Psoas muscle (tissue), 8 donors: ENCODE results near the gene CELF4. TPM values are rescaled to one million over a fixed set of nuclear protein-coding genes. Genes with fewer than 3 reads are reported as not detected.

Experiments
- ATAC-seq, 4 donors: fragments of 200-7000 bp; cut with Tn5 transposase; one replicate each; pipeline ENCODE4 v1.9.1; 2020; ENCODE audit warnings: moderate library complexity in 3 of 4, mild to moderate bottlenecking in 2 of 4
- DNase-seq, 2 donors: peaks; one replicate each; pipeline ENCODE4 v3.0.0-alpha.2; 2020
- H3K27ac ChIP-seq: fragments of 200-600 bp; one replicate; pipeline ENCODE4 v1.8.0; 2022
- H3K27me3 ChIP-seq, 3 donors: fragments of 200-600 bp in 1 of 3; one replicate each; pipeline versions ENCODE4 v1.6.1 to v1.8.0; 2013 to 2022; ENCODE audit warnings: low read length in 2 of 3, mild to moderate bottlenecking in 2 of 3, moderate library complexity in 1 of 3; ENCODE audit not compliant: insufficient read depth in 3 of 3
- H3K36me3 ChIP-seq, 2 donors: fragments of 200-600 bp in 1 of 2; one replicate each; pipeline versions ENCODE4 v1.6.1 to v1.8.0; 2013 to 2022; ENCODE audit warnings: low read depth in 1 of 2, mild to moderate bottlenecking in 1 of 2, moderate library complexity in 1 of 2; ENCODE audit not compliant: insufficient read depth in 1 of 2
- H3K4me1 ChIP-seq: fragments of 200-600 bp; one replicate; pipeline ENCODE4 v1.8.0; 2022
- H3K4me3 ChIP-seq: fragments of 200-600 bp; one replicate; pipeline ENCODE4 v1.8.0; 2022; ENCODE audit warnings: mild to moderate bottlenecking
- H3K9me3 ChIP-seq: fragments of 200-600 bp; one replicate; pipeline ENCODE4 v1.8.0; 2022
- WGBS, 3 donors: extraction: QIAGEN DNeasy Blood & Tissue Kit; methylation state at CpG; one replicate each; pipeline versions ENCODE4 v1.1.6 to v1.1.7; 2013; 5-methylcytosine and 5-hydroxymethylcytosine counted together
- intact Hi-C, 2 donors: fragments of 100-400 bp; cut with DNase I; formaldehyde crosslinking; loops; one replicate each; pipeline versions ENCODE4 v1.11.0 to v1.14.2; 2022
- polyA plus RNA-seq, 3 donors: library from polyadenylated mRNA; stranded (reverse); fragments of 200-250 nt; gene quantifications; one replicate each; pipeline ENCODE4 v1.2.3, GENCODE V29; 2013
- total RNA-seq, 4 donors: library from RNA; stranded (reverse); fragmentation: NEBNext Ultra II Directional in 2 of 4; extraction: Animal tissue kit (Norgen Biotek cat#: 25700) in 2 of 4; gene quantifications; one replicate each; pipeline versions ENCODE4 v1.2.1 to v1.2.4, GENCODE V29; 2021 to 2023
- TF ChIP-seq, protein P1 (sequence below): fragments of 200-600 bp; IDR thresholded peaks from one replicate; pipeline ENCODE4 v1.8.0; 2022; ENCODE audit warnings: antibody characterized with exemption
- donor health status: healthy with polysubstance abuse.
- donor health status: DM: no; HTN: no; CAD: no; lungs with moderate emphysema.
- donor health status: Bipolar disorder and iron deficiency.
- donor health status: healthy.
- donor health status: DM: yes; HTN: yes; CAD: no.
- donor health status: DM: no; HTN: no; CAD: no.
- donor health status: DM: no; HTN: no; CAD: no.
- donor health status: DM: yes; HTN: yes; CAD: no.

The CELF4 gene
- total and polyA plus RNA-seq, 7 donors, result 0.17 to 0.28 (median 0.17) TPM; not detected in 3

DNA sequence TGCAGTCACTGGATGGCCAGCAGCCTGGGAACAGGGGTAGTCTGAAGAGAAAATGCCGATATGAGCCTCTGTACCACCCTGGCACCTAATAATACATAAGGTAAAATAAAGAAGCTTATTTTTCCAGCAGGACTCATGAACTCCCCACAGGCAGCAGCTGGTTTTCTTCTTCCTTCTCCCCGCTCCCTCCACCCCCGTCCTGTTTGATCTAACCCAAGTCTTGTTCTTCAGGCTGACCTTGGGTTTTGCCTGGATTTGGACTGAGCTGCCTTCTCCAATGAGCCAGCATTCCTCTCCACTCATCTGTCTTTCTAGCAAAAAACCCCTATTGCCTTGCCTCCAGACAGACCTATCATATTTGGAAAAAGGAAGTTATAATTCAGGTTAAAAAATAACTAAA, 111.8 kb downstream of the CELF4 start:
- 43 to 51% (median 50%) methylated on average over 3 of the region's 3 CpGs for WGBS, 3 donors
- ATAC-seq, result no peak
- intact Hi-C loops, result loop anchor here in 1 of 2 donors (10.0 kb wide), 1 partner anchor 61 kb away; no protein-coding TSS in a partner anchor
- no peaks in the 10 kb centered on the region for H3K36me3 ChIP-seq
- no peak overlapping the region for H3K4me3 ChIP-seq
- H3K27me3 ChIP-seq, result peaks cover 0 to 8% (median 0%) of the 10 kb centered on the region in 3 donors
- TF ChIP-seq, protein P1, sequence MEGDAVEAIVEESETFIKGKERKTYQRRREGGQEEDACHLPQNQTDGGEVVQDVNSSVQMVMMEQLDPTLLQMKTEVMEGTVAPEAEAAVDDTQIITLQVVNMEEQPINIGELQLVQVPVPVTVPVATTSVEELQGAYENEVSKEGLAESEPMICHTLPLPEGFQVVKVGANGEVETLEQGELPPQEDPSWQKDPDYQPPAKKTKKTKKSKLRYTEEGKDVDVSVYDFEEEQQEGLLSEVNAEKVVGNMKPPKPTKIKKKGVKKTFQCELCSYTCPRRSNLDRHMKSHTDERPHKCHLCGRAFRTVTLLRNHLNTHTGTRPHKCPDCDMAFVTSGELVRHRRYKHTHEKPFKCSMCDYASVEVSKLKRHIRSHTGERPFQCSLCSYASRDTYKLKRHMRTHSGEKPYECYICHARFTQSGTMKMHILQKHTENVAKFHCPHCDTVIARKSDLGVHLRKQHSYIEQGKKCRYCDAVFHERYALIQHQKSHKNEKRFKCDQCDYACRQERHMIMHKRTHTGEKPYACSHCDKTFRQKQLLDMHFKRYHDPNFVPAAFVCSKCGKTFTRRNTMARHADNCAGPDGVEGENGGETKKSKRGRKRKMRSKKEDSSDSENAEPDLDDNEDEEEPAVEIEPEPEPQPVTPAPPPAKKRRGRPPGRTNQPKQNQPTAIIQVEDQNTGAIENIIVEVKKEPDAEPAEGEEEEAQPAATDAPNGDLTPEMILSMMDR, result no peak
- H3K4me1 ChIP-seq, result no peaks in the 10 kb centered on the region
- no peak for DNase-seq
- no peak overlapping the region for H3K27ac ChIP-seq
- no peaks in the 10 kb centered on the region for H3K9me3 ChIP-seq

GRCh38 chr18:37452682-37453385, 112.8 kb downstream of the CELF4 start:
- ATAC-seq (no peak), DNase-seq (no peak)
- no peaks in the 10 kb centered on the region for H3K36me3 ChIP-seq
- TF ChIP-seq, protein P1, result no peak
- no peaks in the 10 kb centered on the region for H3K9me3 ChIP-seq
- intact Hi-C loops, result loop anchor here in 1 of 2 donors (10.0 kb wide), 1 partner anchor 62 kb away; no protein-coding TSS in a partner anchor
- WGBS, 3 donors, result 42 to 47% (median 43%) methylated on average over 4 of the region's 4 CpGs
- no peaks in the 10 kb centered on the region for H3K4me1 ChIP-seq
- H3K27me3 ChIP-seq, result peaks cover 0 to 6% (median 0%) of the 10 kb centered on the region in 3 donors
- no peak overlapping the region for H3K4me3 ChIP-seq
- H3K27ac ChIP-seq, result no peak overlapping the region

DNA sequence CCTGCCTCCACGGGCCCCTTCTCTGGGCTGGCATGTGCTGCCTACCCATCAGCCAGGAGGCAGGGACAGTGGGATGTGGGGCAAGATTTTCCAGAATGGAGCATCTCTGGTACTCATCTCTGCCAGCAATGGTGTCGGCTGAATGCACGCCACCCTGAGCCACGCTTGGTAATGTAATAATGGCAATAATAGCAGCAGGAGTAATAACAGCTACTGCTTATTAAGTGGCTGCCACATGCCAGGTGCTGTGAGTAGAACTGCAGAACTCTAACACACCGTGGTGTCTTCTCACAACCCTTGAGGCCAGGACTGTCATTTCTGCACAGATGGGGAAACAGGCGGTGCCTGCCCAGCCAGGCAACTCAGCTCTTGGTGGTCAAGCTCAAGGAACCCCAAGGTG, 113.6 kb downstream of the CELF4 start:
- peaks cover 0 to 6% (median 0%) of the 10 kb centered on the region in 3 donors for H3K27me3 ChIP-seq
- no peaks in the 10 kb centered on the region for H3K4me1 ChIP-seq
- H3K4me3 ChIP-seq, result no peak overlapping the region
- no peak for ATAC-seq
- H3K27ac ChIP-seq, result no peak overlapping the region
- no peak for DNase-seq
- H3K36me3 ChIP-seq, result no peaks in the 10 kb centered on the region
- TF ChIP-seq, protein P1, result no peak
- H3K9me3 ChIP-seq, result no peaks in the 10 kb centered on the region
- 57 to 63% (median 60%) methylated on average over 6 of the region's 6 CpGs for WGBS, 3 donors
- intact Hi-C loops, result loop anchor here in 1 of 2 donors (10.0 kb wide), 1 partner anchor 63 kb away; no protein-coding TSS in a partner anchor

- Histone ChIP-seq H3K27ac (no peak overlapping the region), H3K9me3 (no peaks in the 10 kb centered on the region), H3K27me3 (peaks cover 0 to 6% (median 0%) of the 10 kb centered on the region in 3 donors), H3K4me3 (no peak overlapping the region), H3K36me3 (no peaks in the 10 kb centered on the region), H3K4me1 (no peaks in the 10 kb centered on the region)
- TF ChIP-seq, protein P1, result no peak
- ATAC-seq (no peak), DNase-seq (no peak)
- intact Hi-C loops, result loop anchor here in 1 of 2 donors (10.0 kb wide), 1 partner anchor 63 kb away; no protein-coding TSS in a partner anchor
- WGBS, 3 donors, result 89 to 93% (median 91%) methylated on average over 14 of the region's 14 CpGs
Measured at GRCh38 chr18:37451239-37451825, 114.3 kb downstream of the CELF4 start.
